HepG2 (cell line): Measurements from ENCODE around the gene GABARAPL2. TPM values are rescaled to one million over a fixed set of nuclear protein-coding genes. Genes with fewer than 3 reads are reported as not detected.
A peak's percentile ranks its signal among the peaks of the same experiment; 100 is the strongest.

ENCODE experiments used
- ATF5 ChIP-seq: sonication (generic); formaldehyde crosslinking; IDR thresholded peaks from 2 replicates; pipeline ENCODE4 v1.4.0; 2020; ENCODE audit warnings: mild to moderate bottlenecking, low read depth, missing genetic modification reagents
- ETV6 ChIP-seq: sonication (generic); formaldehyde crosslinking; conservative IDR thresholded peaks from 2 replicates; pipeline ENCODE4 v1.4.0; 2020; ENCODE audit warnings: missing genetic modification reagents
- GLI4 ChIP-seq: sonication (generic); formaldehyde crosslinking; IDR thresholded peaks from 2 replicates; pipeline ENCODE4 v1.5.1; 2020; ENCODE audit warnings: missing genetic modification reagents, mild to moderate bottlenecking, moderate library complexity, borderline replicate concordance
- HDAC1 ChIP-seq: sonication (generic); formaldehyde crosslinking; IDR thresholded peaks from 2 replicates; pipeline ENCODE4 v1.5.1; 2020; ENCODE audit warnings: mild to moderate bottlenecking, missing genetic modification reagents
- JARID2 ChIP-seq: sonication (generic); formaldehyde crosslinking; IDR thresholded peaks from 2 replicates; pipeline ENCODE4 v1.8.1; 2023; ENCODE audit warnings: missing genetic modification reagents, inconsistent platforms; ENCODE audit not compliant: insufficient replicate concordance
- JUND ChIP-seq: sonication (generic); formaldehyde crosslinking; IDR thresholded peaks from 2 replicates; pipeline ENCODE4 v1.8.0; 2022; ENCODE audit warnings: mild to moderate bottlenecking, missing genetic modification reagents
- MED13 ChIP-seq: sonication (generic); formaldehyde crosslinking; IDR thresholded peaks from 2 replicates; pipeline ENCODE4 v1.5.0; 2020; ENCODE audit warnings: missing genetic modification reagents
- MEIS1 ChIP-seq: sonication (generic); formaldehyde crosslinking; IDR thresholded peaks from 2 replicates; pipeline ENCODE4 v1.9.0; 2021; ENCODE audit warnings: mild to moderate bottlenecking, missing genetic modification reagents, moderate library complexity, borderline replicate concordance
- NCOA2 ChIP-seq: sonication (generic); formaldehyde crosslinking; IDR thresholded peaks from 2 replicates; pipeline ENCODE4 v1.8.0; 2022; ENCODE audit warnings: inconsistent platforms
- NRL ChIP-seq: sonication (generic); formaldehyde crosslinking; IDR thresholded peaks from 2 replicates; pipeline ENCODE4 v1.5.0; 2020; ENCODE audit warnings: missing genetic modification reagents, mild to moderate bottlenecking, moderate library complexity, borderline replicate concordance
- SMARCC2 ChIP-seq: fragments of 450-650 bp; IDR thresholded peaks from 2 replicates; pipeline ENCODE4 v1.6.1; 2017; ENCODE audit warnings: antibody characterized with exemption, mild to moderate bottlenecking
- SMC3 ChIP-seq: IDR thresholded peaks from 2 replicates; pipeline ENCODE4 v1.6.1; 2011; ENCODE audit warnings: low read length, improper control_type of control experiment
- TEAD3 ChIP-seq: optimal IDR thresholded peaks from 2 replicates; pipeline ENCODE3; 2016; ENCODE audit warnings: borderline replicate concordance
- ZNF136 ChIP-seq: sonication (generic); formaldehyde crosslinking; IDR thresholded peaks from 2 replicates; pipeline ENCODE4 v1.8.1; 2022; ENCODE audit warnings: low read depth, mild to moderate bottlenecking, moderate library complexity, missing genetic modification reagents
- ZNF326 ChIP-seq: sonication (generic); formaldehyde crosslinking; IDR thresholded peaks from 2 replicates; pipeline ENCODE4 v1.4.0; 2020; ENCODE audit warnings: missing genetic modification reagents, borderline replicate concordance
- ZNF570 ChIP-seq: sonication (generic); formaldehyde crosslinking; IDR thresholded peaks from 2 replicates; pipeline ENCODE4 v1.4.0; 2020; ENCODE audit warnings: mild to moderate bottlenecking, missing genetic modification reagents, borderline replicate concordance
- ZNF740 ChIP-seq: sonication (generic); formaldehyde crosslinking; IDR thresholded peaks from 2 replicates; pipeline ENCODE4 v1.4.0; 2020; ENCODE audit warnings: missing genetic modification reagents
- ZNF761 ChIP-seq: sonication (generic); formaldehyde crosslinking; conservative IDR thresholded peaks from 2 replicates; pipeline ENCODE4 v1.4.0; 2020; ENCODE audit warnings: mild to moderate bottlenecking, missing genetic modification reagents
- polyA plus RNA-seq, 8 experiments: library from polyadenylated mRNA; depleted of rRNA in 3 of 8; stranded (reverse) in 7 of 8; unstranded in 1 of 8; fragments of >200 nt; fragmentation: Illumina TruSeq in 4 of 8; extraction: Trizol in 4 of 8; gene quantifications; 2 replicates each; pipeline versions ENCODE4 v1.2.1 to v1.2.3, GENCODE V29; 2011 to 2016; ENCODE audit warnings: low read depth in 4 of 8, missing spikeins in 1 of 8, mixed read lengths in 1 of 8; ENCODE audit not compliant: insufficient read depth in 1 of 8
- total RNA-seq, 5 experiments: library from RNA; depleted of rRNA; stranded (reverse); fragments of >200 nt; fragmentation: Illumina TruSeq; extraction: Trizol; gene quantifications; 2 replicates each; pipeline ENCODE4 v1.2.3, GENCODE V29; 2016; ENCODE audit warnings: low read depth in 1 of 5
- TF ChIP-seq, protein P1 (sequence below): sonication (generic); formaldehyde crosslinking; IDR thresholded peaks from 2 replicates; pipeline ENCODE4 v1.4.0; 2020; ENCODE audit warnings: missing genetic modification reagents, mild to moderate bottlenecking, borderline replicate concordance
- TF ChIP-seq, protein P2 (sequence below): sonication (generic); formaldehyde crosslinking; IDR thresholded peaks from 2 replicates; pipeline ENCODE4 v1.8.0; 2022; ENCODE audit warnings: mild to moderate bottlenecking, missing genetic modification reagents, moderate library complexity
- TF ChIP-seq, protein P3 (sequence below): sonication (generic); formaldehyde crosslinking; IDR thresholded peaks from 2 replicates; pipeline ENCODE4 v1.4.0; 2020; ENCODE audit warnings: mild to moderate bottlenecking, missing genetic modification reagents
- TF ChIP-seq, protein P4 (sequence below): sonication (generic); formaldehyde crosslinking; IDR thresholded peaks from 2 replicates; pipeline ENCODE4 v1.5.0; 2020; ENCODE audit warnings: mild to moderate bottlenecking, missing genetic modification reagents, moderate library complexity

The GABARAPL2 gene
- total and polyA plus RNA-seq, 2 of the 13 experiments (the other 11 are each of a cell fraction or from before 2014, with no cell fraction given) = 76.4 to 83.0 TPM

GRCh38 chr16:75622761-75623605 is 56.8 kb downstream of the GABARAPL2 start, which contains the start of gene ADAT1 (continued):
- TF ChIP-seq, protein P1, sequence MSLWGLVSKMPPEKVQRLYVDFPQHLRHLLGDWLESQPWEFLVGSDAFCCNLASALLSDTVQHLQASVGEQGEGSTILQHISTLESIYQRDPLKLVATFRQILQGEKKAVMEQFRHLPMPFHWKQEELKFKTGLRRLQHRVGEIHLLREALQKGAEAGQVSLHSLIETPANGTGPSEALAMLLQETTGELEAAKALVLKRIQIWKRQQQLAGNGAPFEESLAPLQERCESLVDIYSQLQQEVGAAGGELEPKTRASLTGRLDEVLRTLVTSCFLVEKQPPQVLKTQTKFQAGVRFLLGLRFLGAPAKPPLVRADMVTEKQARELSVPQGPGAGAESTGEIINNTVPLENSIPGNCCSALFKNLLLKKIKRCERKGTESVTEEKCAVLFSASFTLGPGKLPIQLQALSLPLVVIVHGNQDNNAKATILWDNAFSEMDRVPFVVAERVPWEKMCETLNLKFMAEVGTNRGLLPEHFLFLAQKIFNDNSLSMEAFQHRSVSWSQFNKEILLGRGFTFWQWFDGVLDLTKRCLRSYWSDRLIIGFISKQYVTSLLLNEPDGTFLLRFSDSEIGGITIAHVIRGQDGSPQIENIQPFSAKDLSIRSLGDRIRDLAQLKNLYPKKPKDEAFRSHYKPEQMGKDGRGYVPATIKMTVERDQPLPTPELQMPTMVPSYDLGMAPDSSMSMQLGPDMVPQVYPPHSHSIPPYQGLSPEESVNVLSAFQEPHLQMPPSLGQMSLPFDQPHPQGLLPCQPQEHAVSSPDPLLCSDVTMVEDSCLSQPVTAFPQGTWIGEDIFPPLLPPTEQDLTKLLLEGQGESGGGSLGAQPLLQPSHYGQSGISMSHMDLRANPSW (CRISPR knock-in tag) = 0 out of 2 replicates have a peak, but pooled peaks have one; percentile 36
- TF ChIP-seq ZNF326 (CRISPR knock-in tag) (no peak), GLI4 (CRISPR knock-in tag) (peak; percentile 90; the same call in 1 of the 2 replicates), MEIS1 (no peak), SMARCC2 (no peak), ATF5 (CRISPR knock-in tag) (no peak), NRL (CRISPR knock-in tag) (peak; percentile 95), TEAD3 (CRISPR knock-in tag) (peak; percentile 69), ZNF761 (CRISPR knock-in tag) (no peak), JARID2 (CRISPR knock-in tag) (no peak), ZNF740 (no peak), NCOA2 (CRISPR knock-in tag) (peak; percentile 34), JUND (CRISPR knock-in tag) (peak; percentile 39; the same call in 1 of the 2 replicates), ETV6 (CRISPR knock-in tag) (peak; percentile 74; the same call in 1 of the 2 replicates), HDAC1 (peak; percentile 97), SMC3 (no peak), ZNF136 (peak; percentile 67; the same call in 1 of the 2 replicates), ZNF570 (CRISPR knock-in tag) (no peak), MED13 (CRISPR knock-in tag) (no peak; the same call in 1 of the 2 replicates)
- TF ChIP-seq, protein P2, sequence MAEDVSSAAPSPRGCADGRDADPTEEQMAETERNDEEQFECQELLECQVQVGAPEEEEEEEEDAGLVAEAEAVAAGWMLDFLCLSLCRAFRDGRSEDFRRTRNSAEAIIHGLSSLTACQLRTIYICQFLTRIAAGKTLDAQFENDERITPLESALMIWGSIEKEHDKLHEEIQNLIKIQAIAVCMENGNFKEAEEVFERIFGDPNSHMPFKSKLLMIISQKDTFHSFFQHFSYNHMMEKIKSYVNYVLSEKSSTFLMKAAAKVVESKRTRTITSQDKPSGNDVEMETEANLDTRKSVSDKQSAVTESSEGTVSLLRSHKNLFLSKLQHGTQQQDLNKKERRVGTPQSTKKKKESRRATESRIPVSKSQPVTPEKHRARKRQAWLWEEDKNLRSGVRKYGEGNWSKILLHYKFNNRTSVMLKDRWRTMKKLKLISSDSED (CRISPR knock-in tag) = no peak
- TF ChIP-seq, protein P3, sequence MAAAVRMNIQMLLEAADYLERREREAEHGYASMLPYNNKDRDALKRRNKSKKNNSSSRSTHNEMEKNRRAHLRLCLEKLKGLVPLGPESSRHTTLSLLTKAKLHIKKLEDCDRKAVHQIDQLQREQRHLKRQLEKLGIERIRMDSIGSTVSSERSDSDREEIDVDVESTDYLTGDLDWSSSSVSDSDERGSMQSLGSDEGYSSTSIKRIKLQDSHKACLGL (CRISPR knock-in tag) = peak; percentile 98
- TF ChIP-seq, protein P4, sequence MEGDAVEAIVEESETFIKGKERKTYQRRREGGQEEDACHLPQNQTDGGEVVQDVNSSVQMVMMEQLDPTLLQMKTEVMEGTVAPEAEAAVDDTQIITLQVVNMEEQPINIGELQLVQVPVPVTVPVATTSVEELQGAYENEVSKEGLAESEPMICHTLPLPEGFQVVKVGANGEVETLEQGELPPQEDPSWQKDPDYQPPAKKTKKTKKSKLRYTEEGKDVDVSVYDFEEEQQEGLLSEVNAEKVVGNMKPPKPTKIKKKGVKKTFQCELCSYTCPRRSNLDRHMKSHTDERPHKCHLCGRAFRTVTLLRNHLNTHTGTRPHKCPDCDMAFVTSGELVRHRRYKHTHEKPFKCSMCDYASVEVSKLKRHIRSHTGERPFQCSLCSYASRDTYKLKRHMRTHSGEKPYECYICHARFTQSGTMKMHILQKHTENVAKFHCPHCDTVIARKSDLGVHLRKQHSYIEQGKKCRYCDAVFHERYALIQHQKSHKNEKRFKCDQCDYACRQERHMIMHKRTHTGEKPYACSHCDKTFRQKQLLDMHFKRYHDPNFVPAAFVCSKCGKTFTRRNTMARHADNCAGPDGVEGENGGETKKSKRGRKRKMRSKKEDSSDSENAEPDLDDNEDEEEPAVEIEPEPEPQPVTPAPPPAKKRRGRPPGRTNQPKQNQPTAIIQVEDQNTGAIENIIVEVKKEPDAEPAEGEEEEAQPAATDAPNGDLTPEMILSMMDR = peak; percentile 15; the same call in 1 of the 2 replicates
